ENCODE measurements around the gene QRICH1.

DNA sequence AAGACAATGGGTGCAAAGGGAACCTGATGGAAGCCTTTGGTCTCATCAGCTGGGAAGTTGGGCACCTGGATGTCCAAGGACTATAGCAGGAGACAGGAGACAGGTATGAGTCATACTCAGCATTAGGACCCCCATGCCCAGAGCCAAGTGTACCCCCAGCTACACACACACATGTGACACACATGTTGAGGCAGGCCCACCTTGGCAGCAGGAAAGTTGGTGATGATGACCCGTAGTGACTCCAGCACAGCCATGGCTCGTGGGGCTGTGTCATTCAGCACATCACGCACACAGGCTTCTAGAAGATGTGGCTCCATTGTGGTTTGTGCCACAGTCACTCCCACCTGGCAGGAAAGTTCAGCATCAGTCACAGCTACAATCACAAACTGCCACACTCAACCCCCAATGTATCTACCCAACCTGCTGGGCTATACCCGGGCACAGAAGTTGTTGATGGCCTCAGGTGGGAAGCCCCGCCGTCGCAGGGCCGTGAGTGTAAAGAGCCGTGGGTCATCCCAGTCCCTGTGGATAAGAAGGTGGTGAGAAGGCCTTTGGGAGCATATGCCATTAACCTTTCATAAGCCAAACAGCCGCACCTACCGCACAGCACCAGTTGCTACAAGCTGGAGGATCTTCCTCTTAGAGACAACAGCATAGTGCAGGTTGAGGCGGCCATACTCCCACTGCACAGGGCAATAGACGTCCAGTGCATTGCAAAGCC lies 5.2 kb upstream of the QRICH1 start:
- TF ChIP-seq, protein P1, sequence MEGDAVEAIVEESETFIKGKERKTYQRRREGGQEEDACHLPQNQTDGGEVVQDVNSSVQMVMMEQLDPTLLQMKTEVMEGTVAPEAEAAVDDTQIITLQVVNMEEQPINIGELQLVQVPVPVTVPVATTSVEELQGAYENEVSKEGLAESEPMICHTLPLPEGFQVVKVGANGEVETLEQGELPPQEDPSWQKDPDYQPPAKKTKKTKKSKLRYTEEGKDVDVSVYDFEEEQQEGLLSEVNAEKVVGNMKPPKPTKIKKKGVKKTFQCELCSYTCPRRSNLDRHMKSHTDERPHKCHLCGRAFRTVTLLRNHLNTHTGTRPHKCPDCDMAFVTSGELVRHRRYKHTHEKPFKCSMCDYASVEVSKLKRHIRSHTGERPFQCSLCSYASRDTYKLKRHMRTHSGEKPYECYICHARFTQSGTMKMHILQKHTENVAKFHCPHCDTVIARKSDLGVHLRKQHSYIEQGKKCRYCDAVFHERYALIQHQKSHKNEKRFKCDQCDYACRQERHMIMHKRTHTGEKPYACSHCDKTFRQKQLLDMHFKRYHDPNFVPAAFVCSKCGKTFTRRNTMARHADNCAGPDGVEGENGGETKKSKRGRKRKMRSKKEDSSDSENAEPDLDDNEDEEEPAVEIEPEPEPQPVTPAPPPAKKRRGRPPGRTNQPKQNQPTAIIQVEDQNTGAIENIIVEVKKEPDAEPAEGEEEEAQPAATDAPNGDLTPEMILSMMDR (conservative IDR thresholded peaks at IDR 0.05; ENCODE audit: low read depth, low read length), result no peak
- TF ChIP-seq EZH2 (IDR thresholded peaks at IDR 0.05; ENCODE audit: borderline replicate concordance, low read depth, low read length, poor library complexity, severe bottlenecking), result no peak
